Adrenal gland (tissue), 5 donors: ENCODE measurements around the gene SLC12A6.

ENCODE experiments used
- POLR2A ChIP-seq, 2 donors: fragments of 450-650 bp; IDR thresholded peaks; one replicate each; pipeline ENCODE4 v1.6.1; 2017; ENCODE audit warnings: antibody characterized with exemption in 2 of 2, mild to moderate bottlenecking in 2 of 2, moderate library complexity in 1 of 2
- TF ChIP-seq, protein P1 (sequence below), 6 experiments: fragments of 450-650 bp in 4 of 6; fragments of 200-600 bp in 2 of 6; sonication (generic) in 1 of 6; IDR thresholded peaks; 1 replicate in 5 of 6; 2 replicates in 1 of 6; pipeline versions ENCODE4 v1.5.1 to v1.8.0; 2016 to 2021; ENCODE audit warnings: antibody characterized with exemption in 6 of 6, mild to moderate bottlenecking in 2 of 6, moderate library complexity in 1 of 6
- donor health status: DM: no; HTN: no; CAD: no.

DNA sequence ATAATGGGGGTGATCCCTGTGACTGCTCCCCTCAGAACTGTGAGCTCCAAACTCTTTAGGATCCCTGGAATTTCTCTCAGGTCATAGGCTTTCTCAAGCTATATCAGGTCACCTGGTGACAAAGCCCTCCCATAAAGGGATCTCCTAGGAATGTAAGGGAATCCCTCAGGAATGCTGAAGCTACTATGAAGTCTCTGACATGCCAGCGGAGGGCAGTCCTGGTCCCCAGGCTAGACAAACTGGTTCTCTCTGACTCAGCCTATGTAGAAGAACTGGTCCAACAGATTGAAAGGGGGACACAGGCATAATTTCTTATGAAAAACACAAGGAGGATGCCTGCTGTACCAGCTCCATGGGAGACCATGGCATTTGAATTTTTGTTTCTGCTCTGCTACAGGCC, 22.7 kb upstream of the SLC12A6 start:
- TF ChIP-seq POLR2A (IDR thresholded peaks at IDR 0.05): no peak
- TF ChIP-seq, protein P1, sequence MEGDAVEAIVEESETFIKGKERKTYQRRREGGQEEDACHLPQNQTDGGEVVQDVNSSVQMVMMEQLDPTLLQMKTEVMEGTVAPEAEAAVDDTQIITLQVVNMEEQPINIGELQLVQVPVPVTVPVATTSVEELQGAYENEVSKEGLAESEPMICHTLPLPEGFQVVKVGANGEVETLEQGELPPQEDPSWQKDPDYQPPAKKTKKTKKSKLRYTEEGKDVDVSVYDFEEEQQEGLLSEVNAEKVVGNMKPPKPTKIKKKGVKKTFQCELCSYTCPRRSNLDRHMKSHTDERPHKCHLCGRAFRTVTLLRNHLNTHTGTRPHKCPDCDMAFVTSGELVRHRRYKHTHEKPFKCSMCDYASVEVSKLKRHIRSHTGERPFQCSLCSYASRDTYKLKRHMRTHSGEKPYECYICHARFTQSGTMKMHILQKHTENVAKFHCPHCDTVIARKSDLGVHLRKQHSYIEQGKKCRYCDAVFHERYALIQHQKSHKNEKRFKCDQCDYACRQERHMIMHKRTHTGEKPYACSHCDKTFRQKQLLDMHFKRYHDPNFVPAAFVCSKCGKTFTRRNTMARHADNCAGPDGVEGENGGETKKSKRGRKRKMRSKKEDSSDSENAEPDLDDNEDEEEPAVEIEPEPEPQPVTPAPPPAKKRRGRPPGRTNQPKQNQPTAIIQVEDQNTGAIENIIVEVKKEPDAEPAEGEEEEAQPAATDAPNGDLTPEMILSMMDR (IDR thresholded peaks at IDR 0.05): no peak
